ENCODE results near the gene MARCKS. TPM values are rescaled to one million over a fixed set of nuclear protein-coding genes. Genes with fewer than 3 reads are reported as not detected.

MARCKS gene
- total RNA-seq, 4 donors from 2014 or later: 64.2 to 118 (median 90.5) TPM

DNA sequence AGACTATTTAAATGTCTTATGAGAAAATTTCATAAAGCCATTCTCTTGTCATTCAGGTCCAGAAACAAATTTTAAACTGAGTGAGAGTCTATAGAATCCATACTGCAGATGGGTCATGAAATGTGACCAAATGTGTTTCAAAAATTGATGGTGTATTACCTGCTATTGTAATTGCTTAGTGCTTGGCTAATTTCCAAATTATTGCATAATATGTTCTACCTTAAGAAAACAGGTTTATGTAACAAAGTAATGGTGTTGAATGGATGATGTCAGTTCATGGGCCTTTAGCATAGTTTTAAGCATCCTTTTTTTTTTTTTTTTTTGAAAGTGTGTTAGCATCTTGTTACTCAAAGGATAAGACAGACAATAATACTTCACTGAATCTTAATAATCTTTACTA lies 5.0 kb downstream of the MARCKS start:
- intact Hi-C loops (cut with DNase I; ENCODE audit: low total_unique reads) (no loop called here), in situ Hi-C loops (cut with MboI; ENCODE audit: low pct_ligation_motif_present in 1 of 4, low pct_unique_long_range_greater_than_20kb in 1 of 4, low sequenced_read_pairs in 3 of 4) (loop anchor here in 3 of 4 donors (25.0 kb wide), 3 partner anchors 225 to 550 kb away; no protein-coding TSS in a partner anchor)
- Histone ChIP-seq H3K4me1 (peaks cover 0 to 23% (median 4%) of the 10 kb centered on the region in 4 donors), H3K4me3 (no peak overlapping the region), H3K9me3 (no peaks in the 10 kb centered on the region), H3K27ac (peak overlapping the region in 2 of 4 donors; percentile 97 to 98), H3K27me3 (no peaks in the 10 kb centered on the region), H3K36me3 (no peaks in the 10 kb centered on the region)
- no peak for DNase-seq
- TF ChIP-seq POLR2A (IDR thresholded peaks at IDR 0.05) (no peak), POLR2AphosphoS5 (IDR thresholded peaks at IDR 0.05) (no peak), CTCF (IDR thresholded peaks at IDR 0.05) (no peak), EP300 (IDR thresholded peaks at IDR 0.05; ENCODE audit: low read depth) (no peak)

- no peaks in the 10 kb centered on the region for H3K27me3 ChIP-seq
- TF ChIP-seq CTCF (IDR thresholded peaks at IDR 0.05) (no peak), EP300 (IDR thresholded peaks at IDR 0.05; ENCODE audit: low read depth) (no peak), POLR2A (IDR thresholded peaks at IDR 0.05) (no peak), POLR2AphosphoS5 (IDR thresholded peaks at IDR 0.05) (no peak)
- H3K36me3 ChIP-seq: no peaks in the 10 kb centered on the region
- DNase-seq: no peak
- no peak overlapping the region for H3K27ac ChIP-seq
- in situ Hi-C loops (cut with MboI; ENCODE audit: low pct_ligation_motif_present in 1 of 4, low pct_unique_long_range_greater_than_20kb in 1 of 4, low sequenced_read_pairs in 3 of 4): loop anchor here in 3 of 4 donors (10.0 to 25.0 kb wide), 5 partner anchors 234 to 566 kb away; no protein-coding TSS in a partner anchor
- H3K9me3 ChIP-seq: no peaks in the 10 kb centered on the region
- intact Hi-C loops (cut with DNase I; ENCODE audit: low total_unique reads): no loop called here
- no peak overlapping the region for H3K4me3 ChIP-seq
- H3K4me1 ChIP-seq: peaks cover 0 to 14% (median 1%) of the 10 kb centered on the region in 4 donors
- 91 to 100% methylated on average over 2 of the region's 2 CpGs for WGBS, 2 donors (ENCODE audit: low coverage in 1 of 2)
These were observed 13.8 kb downstream of the MARCKS start for GRCh38 chr6:113870917-113871316.

DNA sequence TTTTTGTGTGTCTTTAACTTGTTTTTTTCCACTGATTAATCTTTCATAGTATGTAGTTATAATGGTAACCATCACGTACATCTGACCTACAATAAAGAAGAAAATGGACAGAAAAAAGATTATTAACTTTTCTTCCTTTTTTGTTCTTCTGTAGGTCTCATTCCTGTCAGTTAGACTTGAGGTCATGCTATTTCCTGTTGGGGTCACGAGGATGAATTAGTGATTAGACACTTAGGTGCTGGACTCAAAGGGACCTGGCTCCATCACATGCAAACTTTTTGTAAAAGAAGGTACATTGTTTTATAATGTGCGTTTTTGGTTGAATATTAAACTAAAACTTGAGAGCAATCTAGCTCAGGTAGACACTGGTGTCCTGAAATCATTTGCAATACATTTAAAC lies 14.8 kb downstream of the MARCKS start:
- no peak overlapping the region for H3K27ac ChIP-seq
- intact Hi-C loops (cut with DNase I; ENCODE audit: low total_unique reads) (no loop called here), in situ Hi-C loops (cut with MboI; ENCODE audit: low pct_ligation_motif_present in 1 of 4, low pct_unique_long_range_greater_than_20kb in 1 of 4, low sequenced_read_pairs in 3 of 4) (loop anchor here in 3 of 4 donors (10.0 to 25.0 kb wide), 5 partner anchors 235 to 567 kb away; no protein-coding TSS in a partner anchor)
- peaks cover 0 to 14% (median 1%) of the 10 kb centered on the region in 4 donors for H3K4me1 ChIP-seq
- no peak overlapping the region for H3K4me3 ChIP-seq
- no peaks in the 10 kb centered on the region for H3K36me3 ChIP-seq
- no peaks in the 10 kb centered on the region for H3K27me3 ChIP-seq
- TF ChIP-seq POLR2A (IDR thresholded peaks at IDR 0.05) (no peak), EP300 (IDR thresholded peaks at IDR 0.05; ENCODE audit: low read depth) (no peak), CTCF (IDR thresholded peaks at IDR 0.05) (no peak), POLR2AphosphoS5 (IDR thresholded peaks at IDR 0.05) (no peak)
- H3K9me3 ChIP-seq: no peaks in the 10 kb centered on the region
- 40 to 68% methylated on average over 2 to 3 of the region's 3 CpGs for WGBS, 2 donors (ENCODE audit: low coverage in 1 of 2)
- DNase-seq: no peak

DNA sequence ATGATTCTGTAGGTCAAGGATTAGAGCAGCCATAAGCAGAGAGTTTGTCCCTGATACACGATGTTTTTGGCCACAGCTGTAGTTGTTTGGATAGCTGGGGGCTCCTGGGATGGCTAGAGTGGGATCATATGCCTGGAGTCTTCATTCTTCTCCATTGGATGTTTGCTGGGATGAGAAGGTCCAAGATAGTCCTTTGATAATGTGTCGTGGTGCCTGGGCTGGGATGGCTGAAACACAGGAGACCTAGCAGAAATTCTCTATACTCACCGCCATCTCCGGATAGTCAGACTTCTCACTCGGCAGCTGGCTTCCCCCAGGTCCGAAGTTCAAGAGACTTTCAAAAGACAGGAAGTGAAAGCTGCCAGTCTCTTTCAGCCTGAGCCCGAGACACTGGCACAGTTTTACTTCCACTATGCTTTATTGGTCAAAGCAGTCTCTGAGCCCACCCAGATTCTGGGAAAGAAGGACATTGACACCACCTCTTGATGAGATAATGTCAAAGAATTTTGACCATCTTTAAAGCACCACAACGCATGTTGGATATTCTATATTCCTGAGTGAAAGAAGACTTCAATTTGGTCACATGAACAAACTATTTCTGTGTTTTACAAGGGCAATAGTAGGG lies 16.0 kb downstream of the MARCKS start:
- Histone ChIP-seq H3K27me3 (no peaks in the 10 kb centered on the region), H3K36me3 (no peaks in the 10 kb centered on the region), H3K4me1 (peaks cover 0 to 14% (median 1%) of the 10 kb centered on the region in 4 donors), H3K27ac (peak overlapping the region; percentile 65 to 77 (median 70)), H3K9me3 (no peaks in the 10 kb centered on the region), H3K4me3 (peak overlapping the region in 3 of 4 donors; percentile 22 to 48 (median 26))
- intact Hi-C loops (cut with DNase I; ENCODE audit: low total_unique reads): no loop called here
- WGBS, 2 donors (ENCODE audit: low coverage in 1 of 2): 20 to 26% methylated on average over 1 to 8 of the region's 8 CpGs
- peak; percentile 88 for DNase-seq
- in situ Hi-C loops (cut with MboI; ENCODE audit: low pct_ligation_motif_present in 1 of 4, low pct_unique_long_range_greater_than_20kb in 1 of 4, low sequenced_read_pairs in 3 of 4): loop anchor here in 3 of 4 donors (10.0 to 25.0 kb wide), 5 partner anchors 236 to 568 kb away; no protein-coding TSS in a partner anchor
- TF ChIP-seq POLR2AphosphoS5 (IDR thresholded peaks at IDR 0.05) (peak in 2 of 3 donors; percentile 81 to 85), POLR2A (IDR thresholded peaks at IDR 0.05) (peak; percentile 74), CTCF (IDR thresholded peaks at IDR 0.05) (no peak), EP300 (IDR thresholded peaks at IDR 0.05; ENCODE audit: low read depth) (no peak)

All from transverse colon (tissue), 4 donors.